ENCODE data around the gene KHDC1L.
"Not testable (repeated sequence)": the region's sequence is repeated elsewhere in the genome, so short reads cannot be mapped to it uniquely, and the experiment has no call there.

Gene KHDC1L

GRCh38 chr6:73204252-73204651, 21.0 kb downstream of the KHDC1L start:
- DNase-seq: no peak

GRCh38 chr6:73203098-73203497, 22.2 kb downstream of the KHDC1L start:
- DNase-seq: no peak

GRCh38 chr6:73200735-73201134, 24.6 kb downstream of the KHDC1L start:
- DNase-seq: no peak

- no peak for DNase-seq
Observed at GRCh38 chr6:73200247-73200646, 25.0 kb downstream of the KHDC1L start.

GRCh38 chr6:73194744-73195143, 30.6 kb downstream of the KHDC1L start:
- DNase-seq: no peak

- not testable (repeated sequence) for DNase-seq
Observed at GRCh38 chr6:73193302-73193701, 32.0 kb downstream of the KHDC1L start.

- no peak for DNase-seq
Observed at GRCh38 chr6:73182021-73182607, 43.2 kb downstream of the KHDC1L start.

- DNase-seq: peak; percentile 82 to 83
Observed at GRCh38 chr6:73180763-73181619, 44.3 kb downstream of the KHDC1L start.

GRCh38 chr6:73180076-73180738, 45.1 kb downstream of the KHDC1L start:
- no peak for DNase-seq

GRCh38 chr6:73177221-73177944, 47.9 kb downstream of the KHDC1L start:
- DNase-seq: no peak

GRCh38 chr6:73176057-73176456, 49.2 kb downstream of the KHDC1L start:
- DNase-seq: no peak

GRCh38 chr6:73174646-73175045, 50.6 kb downstream of the KHDC1L start:
- DNase-seq: no peak
